ENCODE data around the gene AFF4.

GRCh38 chr5:132834057-132834456, 129.4 kb downstream of the AFF4 start:
- TF ChIP-seq EZH2 (IDR thresholded peaks at IDR 0.05; ENCODE audit: insufficient read depth, poor library complexity, severe bottlenecking) (no peak), EZH2phosphoT487 (IDR thresholded peaks at IDR 0.05; ENCODE audit: insufficient read depth, low read depth) (no peak)

Measured in GM23248 (cell line).